ENCODE results near the gene NCOA3. TPM values are rescaled to one million over a fixed set of nuclear protein-coding genes. Genes with fewer than 3 reads are reported as not detected.

Gene NCOA3
- total RNA-seq, 1 experiment from 2014 or later, result 23.3 TPM

GRCh38 chr20:47669927-47670890 lies 168.5 kb downstream of the NCOA3 start:
- H3K27me3 ChIP-seq (ENCODE audit: insufficient read depth, low read length), result no peaks in the 10 kb centered on the region
- H3K79me2 ChIP-seq (ENCODE audit: insufficient read depth, low read length), result no peaks in the 10 kb centered on the region
- no peaks in the 10 kb centered on the region for H3K4me1 ChIP-seq (ENCODE audit: insufficient read depth, low read length)
- H2BK5ac ChIP-seq (ENCODE audit: insufficient read length, low read length), result no peak overlapping the region
- H4K20me1 ChIP-seq (ENCODE audit: control insufficient read depth, insufficient read depth, insufficient read length), result no peaks in the 10 kb centered on the region
- DNase-seq, result no peak
- H3K9ac ChIP-seq (ENCODE audit: extremely low read depth, insufficient read length, low read length), result no peak overlapping the region
- H3K79me1 ChIP-seq (ENCODE audit: insufficient read depth, low read depth, low read length, poor library complexity, severe bottlenecking), result no peaks in the 10 kb centered on the region
- no peaks in the 10 kb centered on the region for H3K9me3 ChIP-seq (ENCODE audit: control insufficient read depth, low read depth, low read length)
- no peak overlapping the region for H3K27ac ChIP-seq (ENCODE audit: insufficient read length, low read depth, low read length)
- H2BK12ac ChIP-seq (ENCODE audit: insufficient read length, low read depth, low read length), result no peak overlapping the region
- no peak overlapping the region for H3K14ac ChIP-seq (ENCODE audit: insufficient read depth, low read length)
- H3K9me3 Mint-ChIP-seq, result peaks cover 0 to 2% of the 10 kb centered on the region in 2 experiments; a peak in 1 of 5 replicates
- H3K36me3 Mint-ChIP-seq (ENCODE audit: insufficient read depth in 1 of 3, low read depth in 3 of 3), result peaks cover 0 to 4% (median 0%) of the 10 kb centered on the region in 3 experiments; a peak in 1 of 7 replicates
- no peak overlapping the region for H3K4me3 Mint-ChIP-seq
- no peak overlapping the region for H3K56ac ChIP-seq (ENCODE audit: insufficient read length, low read depth, low read length)
- no peak overlapping the region for H4K5ac ChIP-seq (ENCODE audit: insufficient read length, low read depth, low read length)
- H3K27me3 Mint-ChIP-seq (ENCODE audit: low read depth), result no peaks in the 10 kb centered on the region; the same call in none of the 2 replicates
- no peak overlapping the region for H2BK20ac ChIP-seq (ENCODE audit: low read depth, low read length, poor library complexity, severe bottlenecking)
- no peak overlapping the region for H3K4ac ChIP-seq (ENCODE audit: low read depth, low read length)
- no peak overlapping the region for H2AFZ ChIP-seq (ENCODE audit: low read length)
- H4K8ac ChIP-seq (replicated peaks; ENCODE audit: insufficient read length, low read depth, low read length), result no peak overlapping the region
- H3K4me2 ChIP-seq (ENCODE audit: insufficient read depth, insufficient read length, low read length), result no peak overlapping the region
- no peak overlapping the region for H3K18ac ChIP-seq (ENCODE audit: insufficient read length, low read depth, low read length)
- H2BK120ac ChIP-seq (ENCODE audit: low read depth, low read length, poor library complexity, severe bottlenecking), result no peak overlapping the region
- no peak overlapping the region for H4K91ac ChIP-seq (ENCODE audit: insufficient read length, low read depth, low read length)
- H3K23ac ChIP-seq (ENCODE audit: insufficient read length, low read depth, low read length), result no peak overlapping the region
- H2BK15ac ChIP-seq (ENCODE audit: low read depth, low read length), result no peak overlapping the region
- WGBS (ENCODE audit: extremely low coverage, insufficient read length, low lambda C conversion rate), result 100% methylated on average over 2 of the region's 22 CpGs
- no peak for TF ChIP-seq CTCF (conservative IDR thresholded peaks at IDR 0.05)
- no peak overlapping the region for H3T11ph ChIP-seq (ENCODE audit: low read length)
- peaks cover under 1 to 11% of the 10 kb centered on the region in 2 experiments; a peak in 3 of 4 replicates for H3K4me1 Mint-ChIP-seq
- H3K23me2 ChIP-seq (ENCODE audit: insufficient read length, low read depth, low read length, poor library complexity, severe bottlenecking), result no peaks in the 10 kb centered on the region
- no peak overlapping the region for H3K27ac Mint-ChIP-seq
- H2AK5ac ChIP-seq (ENCODE audit: insufficient read length, low read length), result no peak overlapping the region

Measured in H9 (cell line).